Stimulated activated naive CD4-positive, alpha-beta T cell (primary cell): Measurements from ENCODE around the gene PCP2.

ENCODE experiments used
- DNase-seq, 6 experiments: peaks; one replicate each; lab custom pipeline; 2025; lab: John Stamatoyannopoulos, UW

PCP2 gene

DNA sequence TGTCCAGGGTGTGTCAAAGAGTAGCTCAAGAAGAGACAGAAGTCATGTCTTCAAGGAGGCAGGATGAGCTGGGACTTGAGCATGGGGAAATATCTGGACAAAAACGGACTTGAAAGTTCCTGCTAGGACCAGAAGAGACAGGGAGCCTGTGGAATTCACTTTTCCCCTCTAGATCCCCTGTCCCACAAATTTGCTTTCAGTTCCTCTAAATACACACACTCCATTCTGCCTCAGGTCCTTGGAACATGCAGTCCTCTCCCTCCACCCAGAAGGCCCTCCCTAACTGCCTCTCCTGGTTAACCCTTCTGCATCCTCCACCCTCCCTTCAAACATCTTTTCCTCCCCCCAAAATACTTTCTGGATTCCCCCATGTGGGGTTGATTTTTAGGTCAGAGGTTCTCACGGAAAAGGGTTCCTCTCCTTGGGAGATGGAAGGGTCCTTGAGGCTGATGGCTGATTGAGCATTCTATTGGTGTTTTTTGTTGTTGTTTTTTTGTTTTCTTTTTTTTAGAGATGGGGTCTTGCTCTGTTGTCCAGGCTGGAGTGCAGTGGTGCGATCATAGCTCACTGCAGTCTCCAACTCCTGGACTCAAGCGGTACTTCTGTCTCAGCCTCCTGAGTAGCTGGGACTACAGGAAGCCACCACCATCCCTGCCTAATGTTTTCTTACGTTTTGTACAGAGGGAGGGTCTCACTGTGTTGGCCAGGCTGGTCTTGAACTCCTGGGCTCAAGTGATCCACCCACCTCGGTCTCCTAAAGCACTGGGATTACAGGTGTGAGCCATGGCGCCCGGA is 28.4 kb upstream of the PCP2 start:
- no peak for DNase-seq

DNA sequence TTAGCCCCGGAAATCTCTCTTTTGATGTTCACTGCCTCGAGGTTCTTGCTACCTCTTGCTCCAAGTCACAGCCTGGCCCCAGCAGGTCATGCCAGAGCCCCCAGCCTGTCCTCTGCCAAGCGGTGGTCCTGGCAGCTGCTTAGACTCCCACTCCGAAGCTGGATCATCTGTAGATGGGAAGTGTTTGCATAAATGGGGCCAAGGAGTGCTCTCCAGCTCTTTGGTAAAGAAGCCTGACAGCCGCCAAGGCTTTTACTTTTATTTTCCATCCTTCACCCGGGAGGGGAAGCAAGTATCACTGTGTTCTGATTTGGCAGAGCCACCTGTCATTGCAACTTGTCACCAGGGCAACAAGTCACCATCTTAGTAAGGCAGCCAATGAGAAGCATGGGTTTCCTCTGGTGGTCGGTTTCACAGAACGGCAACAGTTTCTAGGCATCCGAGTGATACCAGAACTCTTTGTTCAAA is 24.7 kb upstream of the PCP2 start:
- peak; percentile 22 to 65 (median 50) for DNase-seq

DNA sequence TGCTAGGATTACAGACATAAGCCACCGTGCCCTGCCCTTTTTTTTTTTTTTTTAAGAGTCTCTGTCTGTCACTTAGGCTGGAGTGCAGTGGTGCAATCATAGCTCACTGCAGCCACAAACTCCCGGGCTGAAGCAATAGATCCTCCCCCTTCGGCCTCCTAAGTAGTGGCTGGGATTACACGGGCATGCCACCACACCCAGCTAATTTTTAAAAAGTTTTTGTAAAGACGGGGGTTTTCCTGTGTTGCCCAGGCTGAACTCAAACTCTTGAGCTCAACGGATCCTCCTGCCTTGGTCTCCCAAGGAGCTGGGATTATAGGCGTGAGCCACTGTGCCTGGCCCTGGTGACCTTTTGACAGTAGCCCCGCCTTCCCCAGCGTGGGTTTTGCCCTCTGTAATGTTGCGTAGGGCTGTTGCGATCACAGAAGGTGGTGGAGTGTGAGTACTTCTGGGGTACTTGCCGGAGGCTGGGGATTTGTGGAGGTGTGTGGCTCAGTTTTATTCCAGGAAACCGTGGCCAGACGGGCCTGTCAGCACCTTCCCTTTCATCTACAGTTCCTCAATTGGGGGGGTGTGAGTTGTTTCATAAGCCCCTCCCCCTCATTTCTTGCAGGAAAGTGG is 23.7 kb upstream of the PCP2 start:
- no peak for DNase-seq

DNA sequence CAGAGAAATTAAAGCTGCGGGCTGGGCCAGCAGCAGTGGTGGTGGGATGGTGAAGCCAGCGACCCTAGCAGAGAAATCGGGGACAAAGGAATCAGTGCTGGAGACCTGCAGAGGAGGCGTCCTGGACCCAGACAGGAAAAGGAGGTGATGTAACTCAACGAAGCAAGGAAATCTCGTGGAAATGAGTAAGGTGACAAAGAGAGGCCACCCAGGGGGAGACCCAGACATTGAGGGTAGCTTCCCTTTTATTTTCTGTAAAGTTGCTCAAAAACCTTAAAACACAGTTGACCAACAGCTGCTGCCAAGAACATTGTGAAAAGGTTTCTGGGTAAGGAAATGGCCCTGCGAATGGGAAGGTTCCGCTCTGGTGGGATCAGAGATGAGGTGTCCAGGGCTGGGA is 22.1 kb upstream of the PCP2 start:
- DNase-seq: no peak

DNA sequence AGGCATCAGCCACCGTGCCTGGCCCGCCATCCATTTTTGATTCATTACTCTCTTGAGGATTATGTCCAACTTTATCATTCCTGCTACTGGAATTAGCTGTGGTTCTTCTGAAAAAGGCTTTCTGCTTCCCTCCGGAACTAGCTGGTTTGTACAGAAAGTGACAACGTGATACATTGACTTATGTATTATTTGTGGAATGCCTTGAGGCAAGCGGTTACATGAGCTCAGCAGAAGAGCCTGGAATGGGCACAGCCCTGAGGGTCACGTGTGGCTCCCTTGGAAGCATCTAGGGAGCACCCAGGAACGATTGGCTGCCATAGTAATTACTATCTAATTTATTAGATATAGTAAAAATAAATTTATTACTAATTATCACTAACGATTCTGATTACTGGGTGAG is 20.9 kb upstream of the PCP2 start:
- DNase-seq: no peak

DNA sequence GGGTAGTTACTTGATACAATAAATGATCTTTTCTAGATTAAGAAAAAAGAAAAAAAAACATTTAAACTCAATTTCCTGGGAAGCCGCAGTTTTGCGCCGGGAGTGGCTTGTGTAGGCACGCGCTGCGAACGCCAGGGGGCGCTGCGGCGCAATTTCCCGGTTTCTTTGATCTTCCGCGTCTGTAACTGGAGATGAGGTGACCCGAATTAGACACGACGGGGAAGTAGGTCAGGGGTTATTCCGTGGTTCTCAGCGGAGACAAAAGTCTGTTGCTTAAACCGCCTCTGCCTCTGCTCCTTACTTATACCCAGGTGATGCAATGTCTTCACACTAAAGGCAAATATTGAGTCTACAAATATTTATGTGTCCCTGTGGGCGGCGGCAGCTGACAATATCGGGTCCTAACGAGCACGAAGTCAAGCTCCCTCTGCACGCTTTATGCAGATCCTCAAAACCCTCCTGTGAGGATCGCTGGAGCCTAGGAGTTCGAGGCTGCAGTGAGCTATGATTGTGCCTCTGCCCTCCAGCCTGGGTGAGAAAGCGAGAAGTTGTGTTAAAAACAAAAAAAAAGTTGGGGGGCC is 18.6 kb upstream of the PCP2 start:
- peak; percentile 71 to 90 (median 84) for DNase-seq

DNA sequence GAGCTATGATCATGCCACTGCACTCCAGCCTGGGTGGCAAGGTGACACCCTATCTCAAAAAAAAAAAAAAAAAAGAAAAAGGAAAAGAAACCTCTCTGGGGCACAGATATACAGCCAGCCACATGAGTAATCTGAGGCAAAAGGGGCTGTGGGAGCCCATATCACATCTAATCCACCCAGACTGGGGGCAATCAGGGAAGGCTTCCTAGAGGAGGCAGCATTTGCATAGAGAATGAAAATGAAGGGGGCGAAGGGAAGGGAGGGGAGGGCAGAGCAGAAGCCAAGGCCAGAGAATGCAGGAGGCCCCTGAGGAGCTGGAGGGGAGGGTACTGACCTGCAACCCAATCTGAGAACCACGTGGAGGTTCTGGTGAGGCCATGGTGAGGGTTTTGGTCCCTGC is 16.6 kb upstream of the PCP2 start:
- no peak for DNase-seq

DNA sequence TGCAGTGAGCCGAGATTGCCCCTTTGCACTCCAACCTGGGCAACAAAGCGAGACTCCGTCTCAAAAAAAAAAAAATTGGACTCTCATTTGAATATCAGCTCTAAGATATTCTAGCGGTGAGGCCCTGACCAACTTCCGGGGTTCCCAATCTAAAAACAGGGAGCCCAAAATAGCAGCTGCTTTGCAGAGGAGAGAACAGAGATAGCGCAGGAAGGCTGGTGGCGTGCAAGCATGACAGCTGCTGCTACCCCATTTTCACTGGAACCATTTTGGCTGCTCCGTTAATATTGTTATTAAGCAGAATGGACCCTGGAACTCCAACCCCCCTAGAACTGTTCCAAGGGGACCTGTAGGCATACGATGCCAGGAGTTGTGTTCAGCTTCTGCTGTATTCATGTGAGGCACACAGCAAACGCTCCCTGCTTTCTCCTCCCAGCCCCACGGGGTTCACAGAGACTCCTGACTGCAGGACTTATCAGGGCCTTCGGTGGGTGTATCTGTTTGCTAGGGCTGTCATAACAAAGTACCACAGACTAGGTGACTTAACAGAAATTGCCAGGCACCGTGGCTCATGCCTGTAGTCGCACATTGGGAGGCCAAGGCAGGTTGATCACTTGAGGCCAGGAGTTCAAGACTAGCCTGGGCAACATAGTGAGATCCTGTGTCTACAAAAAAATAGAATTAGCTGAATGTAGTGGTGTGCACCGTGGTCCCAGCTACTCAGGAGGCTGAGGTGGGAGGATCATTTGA is 14.9 kb upstream of the PCP2 start:
- no peak for DNase-seq

DNA sequence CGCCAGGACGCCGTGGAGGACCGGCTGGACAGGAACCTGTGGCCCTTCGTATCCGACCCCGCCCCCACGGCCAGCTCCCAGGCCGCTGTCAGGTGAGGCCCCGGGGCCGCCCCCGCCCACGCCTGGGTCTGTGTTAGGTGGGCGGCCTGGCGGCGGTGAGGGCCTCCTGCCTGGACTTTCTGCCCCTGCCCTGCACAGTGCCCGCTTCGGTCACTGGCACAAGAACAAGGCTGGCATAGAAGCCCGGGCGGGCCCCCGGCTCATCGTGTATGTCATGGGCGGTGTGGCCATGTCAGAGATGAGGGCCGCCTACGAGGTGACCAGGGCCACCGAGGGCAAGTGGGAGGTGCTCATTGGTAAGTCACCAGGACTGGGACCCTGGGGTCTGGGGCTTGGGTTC is 13.6 kb upstream of the PCP2 start:
- DNase-seq: no peak

DNA sequence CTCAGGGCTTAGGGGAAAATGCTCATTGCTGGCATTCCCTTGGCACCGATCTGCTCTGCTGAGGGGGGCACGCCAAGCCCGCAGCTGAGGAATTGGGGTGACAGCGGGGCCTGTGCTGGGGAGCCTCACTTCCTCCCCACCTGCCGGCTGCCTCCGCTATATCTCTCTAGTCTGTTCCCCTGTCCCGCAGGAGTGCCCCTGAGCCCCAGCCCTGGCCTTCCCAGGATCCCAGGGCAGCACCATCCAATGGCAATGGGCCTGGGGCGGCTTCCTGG is 12.8 kb upstream of the PCP2 start:
- DNase-seq: no peak

DNA sequence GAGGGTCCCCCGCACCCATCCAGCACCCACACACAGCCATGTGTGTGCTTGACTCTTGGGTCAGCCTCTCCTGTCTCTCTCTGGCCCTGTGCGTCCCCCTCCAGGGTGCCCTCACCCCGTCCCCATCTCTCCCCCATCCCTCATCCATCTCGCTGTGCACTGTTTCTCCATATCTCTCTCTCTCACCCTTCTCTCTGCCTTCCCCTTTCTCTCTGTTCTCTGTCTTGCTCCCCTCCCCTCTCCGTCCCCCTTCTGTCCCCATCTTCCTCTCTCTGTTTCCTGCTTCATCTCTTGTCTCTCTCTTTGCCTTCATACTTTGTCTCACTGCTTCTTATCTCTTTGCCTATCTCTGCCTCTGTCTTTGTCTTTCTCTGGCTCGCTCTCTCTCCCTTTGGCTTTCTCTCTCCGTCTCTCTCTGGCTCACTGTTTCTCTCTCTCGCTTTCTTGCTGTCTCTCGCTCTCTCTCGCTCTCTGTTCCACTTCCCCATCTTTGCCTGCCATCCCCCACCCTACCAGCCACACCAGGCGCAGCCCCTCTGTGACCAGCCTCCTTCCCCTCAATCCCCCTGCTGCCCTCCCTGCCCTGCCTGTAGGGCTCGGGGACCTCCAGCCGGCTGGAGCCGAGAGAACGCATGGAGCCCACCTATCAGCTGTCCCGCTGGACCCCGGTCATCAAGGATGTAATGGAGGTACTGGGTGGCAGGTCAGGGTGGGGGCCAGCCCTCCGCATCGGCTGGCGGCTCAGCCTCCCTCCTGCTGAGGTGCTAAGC is 12.3 kb upstream of the PCP2 start:
- DNase-seq: no peak

DNA sequence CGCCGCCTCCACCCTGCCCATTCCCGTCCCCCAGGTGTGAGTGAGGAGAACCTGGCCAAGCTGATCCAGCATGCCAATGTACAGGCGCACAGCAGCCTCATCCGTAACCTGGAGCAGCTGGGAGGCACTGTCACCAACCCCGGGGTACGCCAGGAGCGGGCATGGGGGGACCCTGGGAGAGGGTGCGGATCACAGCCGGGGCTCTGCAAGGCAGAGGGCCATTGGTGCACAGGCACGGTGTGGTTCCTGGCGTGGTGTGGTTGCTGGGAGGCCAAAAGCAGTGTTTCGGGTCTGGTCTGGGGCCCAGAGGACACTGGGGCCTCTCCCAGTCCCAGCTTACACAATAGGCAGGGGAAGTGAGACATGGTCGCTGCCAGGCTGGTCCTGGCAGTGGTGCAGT is 11.6 kb upstream of the PCP2 start:
- no peak for DNase-seq

DNA sequence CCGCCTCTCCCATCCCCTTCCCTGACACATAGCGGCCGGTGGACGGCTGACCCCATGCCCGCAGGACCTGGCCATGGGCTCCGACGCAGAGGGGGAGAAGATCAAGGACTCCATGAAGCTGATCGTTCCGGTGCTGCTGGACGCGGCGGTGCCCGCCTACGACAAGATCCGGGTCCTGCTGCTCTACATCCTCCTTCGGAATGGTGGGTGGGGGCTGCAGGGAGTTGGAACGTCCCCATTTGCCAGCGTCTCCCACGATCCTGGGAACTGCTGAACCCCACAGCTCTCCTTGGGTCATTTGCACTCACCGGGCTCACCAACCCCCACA is 11.0 kb upstream of the PCP2 start:
- DNase-seq: no peak

DNA sequence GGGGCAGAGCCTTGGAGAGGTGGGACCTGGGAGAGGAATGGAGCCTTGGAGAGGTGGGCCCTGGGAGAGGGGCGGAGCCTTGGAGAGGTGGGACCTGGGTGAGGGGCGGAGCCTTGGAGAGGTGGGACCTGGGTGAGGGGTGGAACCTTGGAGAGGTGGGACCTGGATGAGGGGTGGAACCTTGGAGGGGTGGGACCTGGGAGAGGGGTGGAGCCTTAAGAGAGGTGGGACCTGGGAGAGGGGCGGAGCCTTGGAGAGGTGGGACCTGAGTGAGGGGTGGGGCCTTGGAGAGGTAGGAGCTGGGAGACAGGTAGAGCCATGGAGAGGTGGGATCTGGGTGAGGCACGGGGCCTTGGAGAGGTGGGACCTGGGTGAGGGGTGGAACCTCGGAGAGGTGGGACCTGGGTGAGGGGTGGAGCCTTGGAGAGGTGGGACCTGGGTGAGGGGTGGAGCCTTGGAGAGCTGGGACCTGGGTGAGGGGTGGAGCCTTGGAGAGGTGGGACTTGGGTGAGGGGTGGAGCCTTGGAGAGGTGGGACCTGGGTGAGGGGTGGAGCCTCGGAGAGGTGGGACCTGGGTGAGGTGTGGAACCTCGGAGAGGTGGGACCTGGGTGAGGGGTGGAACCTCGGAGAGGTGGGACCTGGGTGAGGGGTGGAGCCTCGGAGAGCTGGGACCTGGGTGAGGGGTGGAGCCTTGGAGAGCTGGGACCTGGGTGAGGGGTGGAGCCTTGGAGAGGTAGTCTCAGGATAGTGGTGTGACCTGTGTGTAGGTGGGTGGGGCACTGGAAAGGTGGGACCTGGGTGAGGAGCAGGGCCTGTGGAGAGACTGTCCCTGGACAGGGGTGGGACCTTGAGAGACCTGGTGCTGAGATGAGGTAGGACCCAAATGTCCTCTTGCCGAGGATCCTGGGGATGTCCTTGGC is 10.4 kb upstream of the PCP2 start:
- peak in 2 of 6 experiments; percentile 33 to 36 for DNase-seq

DNA sequence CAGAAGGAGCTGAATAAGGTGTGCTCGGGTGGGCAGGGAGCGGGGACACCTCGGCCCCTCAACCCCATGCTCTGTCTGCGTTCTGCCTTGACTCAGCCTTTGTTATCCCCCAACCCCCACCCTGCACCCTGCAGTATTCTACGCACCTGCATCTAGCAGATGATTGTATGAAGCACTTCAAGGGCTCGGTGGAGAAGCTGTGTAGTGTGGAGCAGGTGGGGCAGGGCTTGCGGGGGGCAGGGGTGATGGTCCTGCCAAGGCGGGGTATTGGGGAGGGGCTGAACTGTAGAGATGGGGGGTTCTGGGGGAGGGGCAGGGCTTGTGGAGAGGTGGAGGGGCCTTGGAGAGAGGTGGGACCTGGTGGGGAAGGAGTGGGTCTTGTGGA is 9.5 kb upstream of the PCP2 start:
- no peak for DNase-seq

DNA sequence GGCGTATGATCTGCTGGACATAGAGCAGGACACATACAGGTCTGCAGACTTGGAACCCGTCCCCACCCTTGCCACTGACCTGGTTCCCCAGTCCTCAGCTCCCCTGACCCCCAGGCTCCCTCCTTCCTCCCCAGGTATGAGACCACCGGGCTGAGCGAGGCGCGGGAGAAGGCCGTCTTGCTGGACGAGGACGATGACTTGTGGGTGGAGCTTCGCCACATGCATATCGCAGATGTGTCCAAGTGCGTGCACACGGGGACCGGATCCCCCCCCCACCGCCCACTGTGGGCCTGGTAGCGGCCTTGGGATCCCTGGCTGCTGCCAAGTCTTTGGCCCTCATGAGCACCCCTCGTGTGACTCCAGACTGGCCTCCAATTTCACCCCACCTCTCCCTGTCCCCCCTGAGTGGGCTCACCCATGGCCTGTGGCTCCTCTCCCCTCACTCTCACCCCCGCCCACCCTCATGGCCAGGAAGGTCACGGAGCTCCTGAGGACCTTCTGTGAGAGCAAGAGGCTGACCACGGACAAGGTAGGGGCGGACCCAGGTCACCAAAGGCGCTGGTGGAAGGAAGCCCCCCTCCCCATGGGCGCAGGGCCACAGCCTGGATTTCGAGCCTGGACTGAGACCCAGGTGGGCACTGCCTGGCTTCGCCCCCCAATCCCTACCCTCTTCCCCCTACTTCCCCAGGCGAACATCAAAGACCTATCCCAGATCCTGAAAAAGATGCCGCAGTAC is 8.9 kb upstream of the PCP2 start:
- no peak for DNase-seq

DNA sequence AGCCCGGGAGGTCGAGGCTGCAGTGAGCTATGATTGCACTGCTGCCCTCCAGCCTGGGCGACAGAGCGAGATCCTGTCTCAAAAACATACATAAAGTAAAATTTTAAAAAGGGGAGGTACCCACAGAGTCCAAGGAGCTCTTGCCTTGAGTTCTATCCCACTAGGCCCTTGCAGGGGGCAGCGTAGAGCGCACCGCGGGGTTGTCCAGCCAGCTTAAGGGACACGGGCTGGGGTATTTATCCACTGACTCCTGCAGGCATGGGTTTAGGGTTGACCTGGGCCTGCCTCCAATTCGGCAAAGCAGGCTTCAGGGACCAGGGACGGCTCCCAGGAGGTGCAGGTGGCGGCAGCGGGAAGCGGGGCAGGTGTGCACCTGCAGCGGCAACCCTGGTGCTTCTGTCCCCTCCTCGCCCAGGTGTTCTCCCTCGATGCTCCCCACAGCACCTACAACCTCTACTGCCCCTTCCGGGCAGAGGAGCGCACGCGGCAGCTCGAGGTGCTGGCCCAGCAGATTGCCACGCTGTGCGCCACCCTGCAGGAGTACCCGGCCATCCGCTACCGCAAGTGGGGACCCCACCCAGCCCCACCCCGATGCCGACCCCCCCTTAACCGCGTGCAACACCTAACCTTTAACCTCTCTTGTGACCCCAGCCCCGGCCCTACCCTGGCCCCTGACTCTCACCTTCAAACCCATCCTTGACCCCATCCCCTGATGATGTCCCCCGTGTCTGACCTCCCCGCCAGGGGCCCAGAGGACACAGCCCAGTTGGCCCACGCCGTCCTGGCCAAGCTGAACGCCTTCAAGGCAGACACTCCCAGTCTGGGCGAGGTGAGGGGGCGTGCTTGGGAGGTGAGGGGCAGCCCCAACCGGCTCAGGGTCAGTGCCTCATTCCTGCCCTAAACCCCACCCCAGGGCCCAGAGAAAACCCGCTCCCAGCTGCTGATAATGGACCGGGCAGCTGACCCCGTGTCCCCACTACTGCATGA is 8.1 kb upstream of the PCP2 start:
- no peak for DNase-seq

DNA sequence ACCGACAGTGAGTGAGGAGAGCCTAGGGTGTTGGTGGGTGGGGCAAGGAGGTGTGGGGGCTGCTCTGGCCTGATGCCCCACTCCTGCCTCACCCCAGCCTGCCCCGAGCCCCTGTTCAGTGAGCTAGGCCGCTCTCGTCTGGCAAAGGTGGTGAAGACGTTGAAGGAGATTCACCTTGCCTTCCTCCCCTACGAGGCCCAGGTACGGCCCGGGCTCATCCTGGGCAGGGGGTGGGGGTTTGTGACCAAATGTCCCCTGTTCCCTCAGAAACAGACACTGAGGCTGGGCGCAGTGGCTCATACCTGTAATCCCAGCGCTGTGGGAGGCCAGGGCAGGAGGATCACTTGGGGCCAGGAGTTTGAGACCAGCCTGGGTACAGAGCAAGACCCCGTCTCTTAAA is 7.3 kb upstream of the PCP2 start:
- no peak for DNase-seq

DNA sequence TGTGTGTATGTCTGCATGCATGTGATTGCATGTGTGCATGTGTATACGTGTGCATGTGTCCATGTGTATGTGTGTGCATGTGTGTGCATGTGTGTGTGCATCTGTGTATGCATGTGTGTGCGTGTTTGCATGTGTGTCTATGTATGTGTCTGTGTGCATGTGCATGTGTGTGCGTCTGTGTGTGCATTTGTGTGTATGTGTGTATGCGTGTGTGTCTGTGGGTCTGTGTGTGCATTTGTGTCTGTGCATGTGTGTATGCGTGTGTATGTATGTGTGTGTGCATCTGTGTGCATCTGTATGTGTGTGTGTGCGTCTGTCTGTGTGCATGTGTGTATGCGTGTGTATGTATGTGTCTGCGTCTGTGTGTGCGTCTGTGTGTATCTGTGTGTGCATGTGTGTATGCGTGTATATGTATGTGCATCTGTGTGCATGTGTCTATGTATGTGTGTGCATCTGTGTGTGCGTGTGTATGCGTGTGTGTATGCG is 6.4 kb upstream of the PCP2 start:
- DNase-seq: no peak
